Stimulated activated effector memory CD8-positive, alpha-beta T cell treated with anti-CD3 and anti-CD28 coated beads, Interleukin-12 subunit alpha, Interleukin-12 subunit beta, amount 100 ng/mL, for 72 hours (primary cell): ENCODE data around the gene PCSK4.
"Not testable (repeated sequence)": the region's sequence is repeated elsewhere in the genome, so short reads cannot be mapped to it uniquely, and the experiment has no call there.

Experiments used
- ATAC-seq: fragments of 150-1000 bp; cut with Tn5 transposase; 2 replicates; pipeline ENCODE4 v1.10.0; 2021
- DNase-seq, 2 donors: peaks; one replicate each; pipeline ENCODE4 v3.0.0; 2021 to 2022; ENCODE audit warnings: low spot score in 2 of 2
- H3K27ac Mint-ChIP-seq: one replicate; pipeline ENCODE4 v1.8.0; 2022; ENCODE audit warnings: mild to moderate bottlenecking, mixed read lengths
- H3K36me3 Mint-ChIP-seq: one replicate; pipeline ENCODE4 v1.8.0; 2022; ENCODE audit warnings: mild to moderate bottlenecking, mixed read lengths
- H3K4me1 Mint-ChIP-seq: one replicate; pipeline ENCODE4 v1.8.0; 2022; ENCODE audit warnings: mixed read lengths
- H3K4me3 Mint-ChIP-seq: one replicate; pipeline ENCODE4 v1.8.0; 2022; ENCODE audit warnings: mild to moderate bottlenecking, mixed read lengths
- H3K9me3 Mint-ChIP-seq: one replicate; pipeline ENCODE4 v1.8.0; 2022; ENCODE audit warnings: mixed read lengths

PCSK4 gene

GRCh38 chr19:1487576-1488281 is 2.4 kb downstream of the PCSK4 start:
- Mint-ChIP-seq H3K27ac (no peak overlapping the region), H3K36me3 (peaks cover 14% of the 10 kb centered on the region), H3K9me3 (no peaks in the 10 kb centered on the region), H3K4me1 (peaks cover 19% of the 10 kb centered on the region), H3K4me3 (no peak overlapping the region)
- no peak for ATAC-seq
- no peak for DNase-seq

DNA sequence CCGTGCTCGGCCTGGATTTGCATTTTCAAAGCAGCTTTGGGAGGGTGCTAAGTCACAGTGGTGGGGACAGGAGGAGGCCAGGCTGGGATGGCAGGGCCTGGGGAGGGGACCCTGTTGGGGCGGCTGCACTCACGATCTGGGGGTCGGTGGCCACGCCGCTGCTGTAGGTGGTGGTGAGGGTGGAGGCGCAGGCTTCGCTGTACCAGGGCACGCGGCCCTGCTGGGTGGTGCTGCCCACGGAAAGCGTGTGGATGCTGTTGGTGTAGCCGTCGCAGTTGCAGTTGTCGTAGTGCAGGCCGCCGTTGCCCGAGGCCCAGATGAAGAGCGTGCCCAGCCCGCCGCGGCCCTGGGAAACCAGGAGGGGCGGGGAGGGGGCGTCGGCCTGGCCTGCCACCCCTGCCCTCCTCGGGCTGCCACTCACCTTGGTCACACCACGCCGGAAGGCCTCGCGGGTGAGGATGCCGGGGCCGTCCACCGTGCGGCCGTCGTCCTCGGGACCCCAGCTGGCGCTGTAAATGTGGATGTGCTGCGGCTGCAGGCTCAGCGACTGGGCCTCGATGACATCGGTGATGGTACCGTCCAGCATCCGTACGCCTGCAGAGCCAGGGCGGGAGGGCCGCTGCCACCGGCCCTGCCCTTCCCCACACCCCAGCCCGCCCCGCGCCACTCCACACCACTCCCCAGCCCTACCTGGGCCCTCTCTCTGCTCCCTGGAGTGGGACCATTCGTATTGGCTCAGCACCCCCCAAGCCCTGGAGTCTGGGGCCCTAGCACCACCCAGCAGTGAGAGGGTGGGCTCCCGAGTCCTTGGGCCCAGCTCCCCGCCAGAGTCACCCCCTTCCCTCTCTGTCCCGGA is 3.2 kb downstream of the PCSK4 start:
- Mint-ChIP-seq H3K4me3 (no peak overlapping the region), H3K36me3 (peaks cover 11% of the 10 kb centered on the region), H3K4me1 (peaks cover 17% of the 10 kb centered on the region), H3K9me3 (no peaks in the 10 kb centered on the region), H3K27ac (no peak overlapping the region)
- ATAC-seq = no peak
- DNase-seq = no peak

- ATAC-seq (no peak), DNase-seq (no peak)
- Mint-ChIP-seq H3K36me3 (peaks cover 8% of the 10 kb centered on the region), H3K27ac (no peak overlapping the region), H3K9me3 (no peaks in the 10 kb centered on the region), H3K4me1 (peaks cover 5% of the 10 kb centered on the region), H3K4me3 (no peak overlapping the region)
Observed at GRCh38 chr19:1483979-1484428, 6.1 kb downstream of the PCSK4 start.

DNA sequence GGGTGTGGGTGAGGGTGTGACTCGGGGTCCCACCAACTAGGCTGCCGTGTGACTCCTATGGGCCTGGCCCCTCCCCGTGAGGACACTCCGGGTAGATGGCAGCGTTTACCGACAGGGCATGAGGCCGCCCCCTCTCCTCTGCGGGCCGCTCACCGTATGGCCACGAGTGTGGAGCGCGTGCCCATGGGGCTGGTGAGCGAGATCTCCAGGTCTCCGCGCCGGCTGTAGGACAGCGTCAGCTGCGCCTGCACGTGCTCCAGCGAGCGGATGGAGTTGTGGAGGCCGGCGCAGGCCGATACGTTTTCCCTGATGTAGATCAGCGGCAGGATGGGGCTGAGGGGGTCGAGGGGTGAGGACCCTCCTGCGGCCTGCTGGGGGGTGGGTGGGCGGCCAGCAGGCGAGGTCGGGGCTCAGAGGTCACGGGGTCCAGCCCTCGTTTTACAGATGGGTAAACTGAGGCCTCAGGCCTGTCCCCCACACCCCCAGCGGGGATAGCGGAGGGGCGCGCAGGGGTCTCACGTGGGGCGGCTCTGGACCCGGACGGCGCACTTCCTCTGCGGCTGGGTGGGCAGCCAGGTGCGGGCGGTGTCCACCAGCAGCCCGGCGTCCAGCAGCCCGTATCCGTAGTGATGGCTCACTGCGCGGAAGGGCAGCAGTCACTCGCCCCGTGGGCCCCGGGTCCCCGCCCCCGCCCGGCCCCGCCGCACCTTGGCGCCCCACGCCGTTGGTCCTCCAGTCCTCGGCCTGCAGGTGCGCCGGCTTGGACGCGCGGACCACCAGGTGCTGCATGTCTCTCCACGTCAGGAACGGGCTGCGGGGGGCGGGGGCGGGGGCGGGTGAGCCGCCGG is 6.8 kb downstream of the PCSK4 start:
- no peak for ATAC-seq
- H3K4me1 Mint-ChIP-seq = peaks cover 8% of the 10 kb centered on the region
- peaks cover 11% of the 10 kb centered on the region for H3K36me3 Mint-ChIP-seq
- no peak overlapping the region for H3K4me3 Mint-ChIP-seq
- H3K9me3 Mint-ChIP-seq = no peaks in the 10 kb centered on the region
- H3K27ac Mint-ChIP-seq = no peak overlapping the region
- no peak for DNase-seq

DNA sequence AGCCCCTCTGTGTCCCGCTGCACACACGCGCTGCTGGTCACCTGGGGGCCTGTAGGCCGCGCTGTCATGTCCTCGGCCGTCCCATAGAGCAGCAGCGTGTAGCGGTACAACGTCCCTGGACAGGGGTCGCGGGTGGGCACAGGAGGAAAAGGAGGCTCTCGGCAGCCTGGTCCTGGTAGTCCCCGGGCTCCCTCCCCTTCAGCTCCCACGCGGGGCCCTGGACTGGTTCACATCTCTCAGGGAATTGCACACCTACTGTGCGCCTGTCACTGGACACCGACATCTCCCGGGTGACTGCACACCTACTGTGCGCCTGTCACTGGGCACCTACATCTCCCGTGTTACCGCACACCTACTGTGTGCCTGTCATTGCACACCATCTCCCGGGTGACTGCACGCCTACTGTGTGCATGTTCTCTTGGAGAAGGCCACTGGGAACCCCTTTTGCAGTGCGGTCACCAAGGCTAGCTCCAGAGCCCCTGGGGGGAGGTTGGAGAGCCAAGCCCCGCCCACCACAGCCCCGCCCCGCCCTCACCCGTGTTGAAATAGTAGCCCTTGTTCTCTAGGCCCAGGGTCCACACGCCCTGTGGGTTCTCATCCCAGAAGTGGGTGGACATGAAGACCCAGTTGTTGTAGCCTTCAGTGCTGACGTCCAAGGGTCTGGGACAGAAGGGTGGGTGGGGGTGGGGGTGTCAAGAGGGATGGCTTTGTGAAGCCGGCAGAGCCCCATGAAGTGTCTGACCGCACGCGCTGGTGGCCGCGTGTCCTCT is 7.6 kb downstream of the PCSK4 start:
- no peak for DNase-seq
- H3K4me3 Mint-ChIP-seq = no peak overlapping the region
- no peaks in the 10 kb centered on the region for H3K9me3 Mint-ChIP-seq
- peaks cover 11% of the 10 kb centered on the region for H3K36me3 Mint-ChIP-seq
- H3K4me1 Mint-ChIP-seq = peaks cover 8% of the 10 kb centered on the region
- no peak overlapping the region for H3K27ac Mint-ChIP-seq
- no peak for ATAC-seq

- Mint-ChIP-seq H3K4me1 (peaks cover 14% of the 10 kb centered on the region), H3K27ac (no peak overlapping the region), H3K4me3 (no peak overlapping the region), H3K9me3 (no peaks in the 10 kb centered on the region), H3K36me3 (peaks cover 15% of the 10 kb centered on the region)
- DNase-seq (no peak), ATAC-seq (no peak)
Observed at GRCh38 chr19:1481893-1482360, 8.2 kb downstream of the PCSK4 start.

GRCh38 chr19:1481224-1481892 is 8.8 kb downstream of the PCSK4 start:
- Mint-ChIP-seq H3K4me3 (no peak overlapping the region), H3K4me1 (peaks cover 14% of the 10 kb centered on the region), H3K27ac (no peak overlapping the region)

DNA sequence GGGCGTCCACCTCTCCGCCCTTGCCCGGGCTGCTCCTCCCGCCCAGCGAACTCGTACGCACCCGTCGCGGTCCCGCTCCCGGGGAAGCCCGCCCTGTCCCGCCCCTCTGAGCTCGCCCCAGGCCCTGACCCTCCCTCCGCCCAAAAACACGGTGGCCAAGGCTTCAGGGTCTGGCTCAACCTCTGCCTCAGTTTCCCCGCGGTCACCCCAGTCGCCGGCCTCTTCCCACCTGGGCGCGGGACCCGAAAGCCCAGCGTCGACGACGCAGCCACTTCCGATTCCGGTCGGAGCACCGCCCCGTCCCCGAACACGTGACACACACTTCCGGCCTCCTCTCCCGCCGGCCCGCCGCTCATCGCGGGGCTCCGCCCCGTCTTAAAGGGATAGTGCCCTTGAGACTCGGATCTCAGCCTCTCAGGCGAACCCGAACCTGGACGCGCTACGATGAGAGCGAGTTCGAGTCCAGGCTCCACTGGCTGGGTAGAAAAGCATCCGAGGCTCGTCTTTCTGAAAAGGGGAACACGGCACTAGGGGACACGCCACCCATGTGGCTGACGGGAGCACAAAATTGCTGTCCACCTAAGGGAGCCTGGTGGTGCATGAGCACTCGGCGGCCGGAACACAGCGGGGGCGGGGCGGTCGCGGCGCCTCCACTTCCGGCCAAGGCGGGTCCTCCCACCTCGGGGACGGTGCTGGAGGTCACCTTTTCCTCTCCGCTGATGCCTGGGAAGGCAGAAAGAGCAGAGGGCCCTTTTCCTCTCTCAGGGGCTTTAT is 11.0 kb downstream of the PCSK4 start, which contains the start of gene C19orf25:
C19orf25 (minus strand) TSS at position 282 of the 774 bp plus-strand sequence. CDS start 312 bp downstream, outside the sequence.
- Mint-ChIP-seq H3K27ac (peak within 1 kb of the TSS; percentile 95), H3K9me3 (no peaks in the 10 kb centered on the region), H3K4me3 (peak within 1 kb of the TSS; percentile 93), H3K36me3 (peaks cover 25% of the 10 kb centered on the region), H3K4me1 (peaks cover 14% of the 10 kb centered on the region)
- ATAC-seq = peak; percentile 95
- peak; percentile 77 to 96 for DNase-seq

More at GRCh38 chr19:1481224-1481892, 8.8 kb downstream of the PCSK4 start:
- ATAC-seq = no peak
- H3K9me3 Mint-ChIP-seq = no peaks in the 10 kb centered on the region
- peaks cover 21% of the 10 kb centered on the region for H3K36me3 Mint-ChIP-seq
- DNase-seq = no peak

- not testable (repeated sequence) for H3K4me3 Mint-ChIP-seq, H3K27ac Mint-ChIP-seq, DNase-seq, H3K9me3 Mint-ChIP-seq, ATAC-seq
- peaks cover 16% of the 10 kb centered on the region for H3K4me1 Mint-ChIP-seq
- peaks cover 25% of the 10 kb centered on the region for H3K36me3 Mint-ChIP-seq
Observed at GRCh38 chr19:1477056-1477455, 13.1 kb downstream of the PCSK4 start.

DNA sequence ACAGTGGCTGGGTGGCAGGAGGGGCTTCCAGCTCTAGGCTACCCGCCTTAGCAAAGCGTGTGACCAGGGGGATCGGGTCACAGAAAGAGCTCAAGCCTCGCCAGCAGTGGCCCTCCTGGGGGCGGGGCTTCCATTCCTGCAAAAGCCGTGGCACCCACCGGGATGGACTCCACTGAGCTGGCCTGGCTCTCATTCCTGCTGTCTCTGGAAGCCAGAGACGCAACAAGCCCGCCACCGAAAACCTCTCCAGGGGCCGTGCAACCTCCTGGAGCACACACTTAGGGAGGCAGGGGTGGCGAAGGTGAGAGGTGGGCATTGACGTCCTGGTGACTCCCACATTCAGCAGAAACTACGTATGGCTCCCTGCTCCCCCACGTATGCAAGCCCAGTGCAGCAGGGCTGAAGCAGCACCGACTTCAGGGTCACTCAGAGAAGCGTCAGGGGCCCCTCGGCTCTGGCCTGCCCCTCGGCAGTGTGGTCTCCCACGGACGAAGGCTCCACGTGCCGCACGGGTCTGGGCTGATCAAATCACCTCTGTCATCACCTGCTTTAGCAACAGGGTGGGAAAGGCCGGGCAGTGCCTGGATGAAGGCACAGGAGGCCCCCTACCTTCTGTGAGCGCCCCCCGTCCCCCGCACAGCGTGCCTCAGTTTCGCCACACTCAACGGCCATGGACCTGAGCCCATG is 14.3 kb downstream of the PCSK4 start:
- Mint-ChIP-seq H3K9me3 (no peaks in the 10 kb centered on the region), H3K4me3 (no peak overlapping the region), H3K27ac (no peak overlapping the region), H3K36me3 (peaks cover 25% of the 10 kb centered on the region), H3K4me1 (peaks cover 28% of the 10 kb centered on the region)
- DNase-seq (no peak), ATAC-seq (no peak)

- H3K4me3 Mint-ChIP-seq = no peak overlapping the region
- no peak overlapping the region for H3K27ac Mint-ChIP-seq
- no peak for DNase-seq
- peaks cover 22% of the 10 kb centered on the region for H3K36me3 Mint-ChIP-seq
- ATAC-seq = no peak
- peaks cover 32% of the 10 kb centered on the region for H3K4me1 Mint-ChIP-seq
- H3K9me3 Mint-ChIP-seq = no peaks in the 10 kb centered on the region
Observed at GRCh38 chr19:1474765-1475351, 15.3 kb downstream of the PCSK4 start.

DNA sequence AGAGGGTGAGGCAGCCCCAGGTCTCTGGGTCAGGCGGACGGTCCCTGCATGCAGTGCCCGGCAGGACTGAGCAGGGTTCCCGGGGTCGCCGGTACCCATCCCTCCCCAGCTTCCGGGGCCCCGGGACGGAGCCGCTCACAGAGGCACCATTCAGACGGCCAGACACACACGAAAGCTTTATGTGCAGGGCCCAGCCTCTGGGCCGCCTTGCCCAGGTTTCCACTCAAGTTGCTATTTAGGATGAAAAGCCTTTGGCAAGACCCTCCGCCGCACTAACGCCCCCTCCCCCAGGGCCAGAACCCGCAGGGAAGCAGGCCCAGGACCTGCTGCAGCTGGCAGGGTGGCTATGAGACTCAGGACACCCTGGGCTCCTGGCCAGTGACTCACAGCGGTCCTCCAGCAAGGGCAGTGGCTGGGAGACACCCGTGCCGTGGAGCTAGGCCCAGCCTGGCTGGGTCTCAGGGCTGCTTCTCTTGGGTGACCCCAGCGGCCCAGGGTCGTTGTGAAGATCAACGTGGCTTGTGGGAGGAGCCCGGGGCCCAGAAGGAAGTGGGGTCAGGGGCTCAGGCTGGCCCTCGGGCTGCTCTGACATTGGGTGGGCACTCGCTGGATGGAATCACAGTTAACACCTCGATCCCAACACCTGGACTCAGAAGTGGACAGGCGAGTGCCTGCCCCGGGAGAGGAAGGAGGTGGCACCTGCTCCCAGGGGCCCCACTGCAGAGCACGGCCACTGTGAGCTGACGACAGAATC is 16.0 kb downstream of the PCSK4 start:
- no peak overlapping the region for H3K27ac Mint-ChIP-seq
- ATAC-seq = no peak

More for the DNA sequence above, 16.0 kb downstream of the PCSK4 start:
- Mint-ChIP-seq H3K4me3 (no peak overlapping the region), H3K4me1 (peaks cover 30% of the 10 kb centered on the region), H3K9me3 (no peaks in the 10 kb centered on the region), H3K36me3 (peaks cover 19% of the 10 kb centered on the region)
- DNase-seq = no peak
